GM19099 (cell line): ENCODE results near the gene TRIM63.

Experiments used
- POLR2A ChIP-seq: IDR thresholded peaks from 3 replicates; pipeline ENCODE4 v1.6.1; 2011; ENCODE audit warnings: low read depth; ENCODE audit not compliant: insufficient read length; ENCODE audit errors: extremely low read depth

TRIM63 gene

GRCh38 chr1:26003262-26003661 lies 64.2 kb downstream of the TRIM63 start:
- TF ChIP-seq POLR2A, result no peak
